Activated effector memory CD4-positive, alpha-beta T cell treated with Interleukin-2 at 50 U/mL for 16 hours (primary cell): ENCODE results near the gene WRAP53.
A peak's percentile ranks its signal among the peaks of the same experiment; 100 is the strongest.
"Not testable (repeated sequence)": the region's sequence is repeated elsewhere in the genome, so short reads cannot be mapped to it uniquely, and the experiment has no call there.

ENCODE experiments used
- DNase-seq: peaks from one replicate; pipeline ENCODE4 v3.0.0-alpha.2; 2020

Gene WRAP53

DNA sequence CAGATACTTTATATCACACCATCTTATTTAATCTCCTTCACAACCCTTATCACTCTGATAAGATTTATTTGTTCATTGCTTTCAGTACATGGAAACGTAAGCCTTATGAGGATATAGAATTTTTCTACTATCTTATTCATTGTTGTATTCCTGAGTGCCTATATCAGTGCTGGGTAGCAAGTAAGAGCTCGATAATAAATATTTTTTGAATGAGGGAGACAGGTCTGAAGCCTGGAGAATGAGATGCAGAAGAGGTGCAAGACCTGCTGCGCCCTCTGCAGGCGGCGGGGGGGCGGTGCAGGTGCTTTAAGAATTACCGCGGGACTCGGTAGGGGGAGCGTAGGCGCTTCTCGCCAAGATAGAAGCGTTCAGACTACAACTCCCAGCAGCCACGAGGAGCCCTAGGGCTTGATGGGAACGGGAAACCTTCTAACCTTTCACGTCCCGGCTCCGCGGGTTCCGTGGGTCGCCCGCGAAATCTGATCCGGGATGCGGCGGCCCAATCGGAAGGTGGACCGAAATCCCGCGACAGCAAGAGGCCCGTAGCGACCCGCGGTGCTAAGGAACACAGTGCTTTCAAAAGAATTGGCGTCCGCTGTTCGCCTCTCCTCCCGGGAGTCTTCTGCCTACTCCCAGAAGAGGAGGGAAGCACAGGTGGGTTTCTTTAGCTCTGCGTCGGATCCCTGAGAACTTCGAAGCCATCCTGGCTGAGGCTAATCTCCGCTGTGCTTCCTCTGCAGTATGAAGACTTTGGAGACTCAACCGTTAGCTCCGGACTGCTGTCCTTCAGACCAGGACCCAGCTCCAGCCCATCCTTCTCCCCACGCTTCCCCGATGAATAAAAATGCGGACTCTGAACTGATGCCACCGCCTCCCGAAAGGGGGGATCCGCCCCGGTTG, at the start of gene WRAP53:
WRAP53 (plus strand) TSS at position 570 of the 900 bp plus-strand sequence; CDS start at position 742, 172 bp downstream.
- DNase-seq: peak; percentile 94

DNA sequence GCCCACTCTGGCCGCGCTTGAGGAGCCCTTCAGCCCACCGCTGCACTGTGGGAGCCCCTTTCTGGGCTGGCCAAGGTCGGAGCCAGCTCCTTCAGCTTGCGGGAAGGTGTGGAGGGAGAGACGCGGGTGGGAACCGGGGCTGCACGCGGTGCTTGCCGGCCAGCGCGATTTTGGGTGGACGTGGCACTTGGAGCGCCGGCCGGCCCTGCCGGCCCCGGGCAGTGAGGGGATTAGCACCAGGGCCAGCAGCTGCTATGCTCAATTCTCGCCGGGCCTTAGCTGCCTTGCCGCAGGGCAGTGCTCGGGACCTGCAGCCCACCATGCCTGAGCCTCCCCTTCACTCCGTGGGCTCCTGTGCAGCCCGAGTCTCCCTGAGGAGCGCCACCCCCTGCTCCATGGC, 47.5 kb upstream of the WRAP53 start:
- DNase-seq: no peak

DNA sequence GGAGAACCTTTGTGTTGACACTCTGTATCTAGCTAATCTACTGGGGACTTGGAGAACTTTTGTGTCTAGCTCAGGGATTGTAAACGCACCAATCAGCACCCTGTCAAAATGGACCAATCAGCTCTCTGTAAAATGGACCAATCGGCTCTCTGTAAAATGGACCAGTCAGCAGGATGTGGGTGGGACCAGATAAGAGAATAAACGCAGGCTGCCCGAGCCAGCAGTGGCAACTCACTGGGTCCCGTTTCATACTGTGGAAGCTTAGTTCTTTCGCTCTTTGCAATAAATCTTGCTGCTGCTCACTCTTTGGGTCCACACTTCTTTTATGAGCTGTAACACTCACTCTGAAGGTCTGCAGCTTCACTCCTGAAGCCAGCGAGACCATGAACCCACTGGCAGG, 46.6 kb upstream of the WRAP53 start:
- not testable (repeated sequence) for DNase-seq

DNA sequence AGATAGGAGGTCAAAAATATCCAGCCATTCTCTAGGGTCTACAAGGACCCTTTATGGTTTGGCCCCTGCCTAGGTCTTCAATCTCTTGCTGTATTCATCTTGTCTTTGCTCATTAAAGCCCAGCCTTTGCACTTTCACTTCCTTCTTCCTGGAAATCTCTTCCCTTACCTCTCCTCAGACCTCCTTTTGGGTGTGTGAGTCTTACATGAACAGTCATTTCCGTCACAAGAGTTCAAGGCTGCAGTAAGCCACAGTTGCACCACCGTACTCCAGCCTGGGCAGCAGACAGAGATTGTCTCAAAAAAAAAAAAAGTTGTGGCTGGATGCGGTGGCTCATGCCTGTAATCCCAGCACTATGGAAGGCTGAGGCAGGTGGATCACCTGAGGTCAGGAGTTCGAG, 43.5 kb upstream of the WRAP53 start:
- no peak for DNase-seq

DNA sequence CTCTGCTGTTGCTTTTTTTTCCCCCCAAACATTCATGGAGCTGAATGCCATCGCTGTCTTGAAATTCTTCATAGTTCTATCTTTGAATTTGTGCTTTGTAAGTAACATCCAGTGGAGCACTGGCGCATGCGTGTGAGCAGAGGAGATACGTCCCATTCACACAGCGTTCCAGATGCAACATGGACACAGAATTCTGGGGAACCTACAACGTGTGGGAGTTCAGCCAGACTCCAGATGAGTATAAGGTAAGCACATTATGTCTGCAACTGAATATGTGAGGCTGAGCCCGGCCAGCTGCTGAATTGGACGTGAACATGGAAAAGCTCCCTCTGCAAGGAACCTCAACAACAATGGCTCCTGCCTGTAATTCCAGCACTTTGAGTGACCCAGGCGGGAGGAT, 41.8 kb upstream of the WRAP53 start:
- no peak for DNase-seq

DNA sequence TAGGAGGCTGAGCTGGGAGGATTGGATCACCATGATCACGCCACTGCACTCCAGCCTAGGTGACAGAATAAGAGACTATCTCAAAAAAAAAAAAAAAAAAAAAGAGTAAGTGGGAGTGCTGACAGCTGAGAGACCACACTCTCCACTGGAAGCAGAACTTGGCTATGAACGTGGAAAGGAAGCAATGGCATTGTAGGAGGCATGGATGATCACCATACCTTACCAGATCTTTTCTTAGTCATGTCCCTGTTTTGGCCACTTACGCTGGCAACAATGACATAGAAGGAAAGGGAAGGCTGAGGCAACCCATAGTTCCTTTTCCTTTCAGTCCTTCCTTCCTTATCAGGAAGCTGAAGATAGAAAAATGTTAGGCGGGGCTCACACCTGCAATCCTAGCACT, 41.3 kb upstream of the WRAP53 start:
- DNase-seq: no peak

DNA sequence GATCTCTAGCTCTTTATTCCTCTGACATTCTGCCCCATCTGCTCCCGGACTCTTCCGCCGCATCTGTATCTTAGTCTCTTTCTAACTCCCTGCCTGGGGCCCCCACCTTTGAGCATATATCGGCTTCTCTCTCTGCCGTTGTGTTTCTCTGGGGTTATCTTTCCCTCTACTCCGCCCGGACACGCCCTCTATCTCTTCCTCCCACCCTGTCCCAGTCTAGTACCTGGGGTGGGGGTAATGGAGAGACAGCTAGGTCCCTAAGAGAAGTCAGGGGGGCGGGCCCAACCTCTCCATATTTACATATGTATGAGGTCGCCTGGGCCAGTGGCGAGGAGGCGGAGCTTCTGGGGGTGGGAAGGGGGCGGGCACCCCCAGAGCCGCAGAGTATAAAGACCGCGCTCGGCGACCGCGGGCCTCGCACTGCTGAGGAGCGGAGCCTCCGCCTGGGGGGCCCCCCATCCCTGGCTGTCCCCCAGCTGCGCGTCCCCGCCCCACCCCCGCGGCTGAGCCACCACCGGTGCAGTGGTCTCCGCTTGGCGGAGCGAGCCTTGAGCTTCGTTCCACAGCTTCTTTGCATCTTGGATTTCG, 37.7 kb upstream of the WRAP53 start, which contains the start of gene ATP1B2:
ATP1B2 (plus strand) TSS at position 418 of the 588 bp plus-strand sequence. CDS start 593 bp downstream, outside the sequence.
- DNase-seq: peak; percentile 57

DNA sequence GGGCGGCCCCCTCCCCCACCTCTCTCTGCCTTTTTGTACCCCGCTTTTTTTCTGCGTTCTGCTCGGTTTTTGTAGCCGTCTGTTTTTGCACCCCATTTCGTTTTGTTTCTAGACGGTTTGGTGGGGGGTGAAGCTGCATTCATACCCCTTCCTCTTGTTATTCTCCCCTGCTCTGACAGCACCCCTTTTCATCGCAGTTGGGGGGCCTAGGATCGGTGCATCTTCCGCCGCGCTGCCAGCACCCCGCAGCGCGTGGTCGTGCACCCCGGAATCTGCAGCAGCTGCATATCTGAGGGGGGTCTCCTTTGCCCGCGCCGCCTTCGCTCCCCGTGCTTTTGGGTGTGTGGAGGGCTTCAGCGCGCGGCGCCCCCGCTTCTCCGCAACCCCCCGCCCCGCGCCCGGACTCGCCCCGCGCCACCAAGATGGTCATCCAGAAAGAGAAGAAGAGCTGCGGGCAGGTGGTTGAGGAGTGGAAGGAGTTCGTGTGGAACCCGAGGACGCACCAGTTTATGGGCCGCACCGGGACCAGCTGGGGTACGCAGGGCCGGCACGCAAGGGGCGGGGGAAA, 37.1 kb upstream of the WRAP53 start:
- no peak for DNase-seq

DNA sequence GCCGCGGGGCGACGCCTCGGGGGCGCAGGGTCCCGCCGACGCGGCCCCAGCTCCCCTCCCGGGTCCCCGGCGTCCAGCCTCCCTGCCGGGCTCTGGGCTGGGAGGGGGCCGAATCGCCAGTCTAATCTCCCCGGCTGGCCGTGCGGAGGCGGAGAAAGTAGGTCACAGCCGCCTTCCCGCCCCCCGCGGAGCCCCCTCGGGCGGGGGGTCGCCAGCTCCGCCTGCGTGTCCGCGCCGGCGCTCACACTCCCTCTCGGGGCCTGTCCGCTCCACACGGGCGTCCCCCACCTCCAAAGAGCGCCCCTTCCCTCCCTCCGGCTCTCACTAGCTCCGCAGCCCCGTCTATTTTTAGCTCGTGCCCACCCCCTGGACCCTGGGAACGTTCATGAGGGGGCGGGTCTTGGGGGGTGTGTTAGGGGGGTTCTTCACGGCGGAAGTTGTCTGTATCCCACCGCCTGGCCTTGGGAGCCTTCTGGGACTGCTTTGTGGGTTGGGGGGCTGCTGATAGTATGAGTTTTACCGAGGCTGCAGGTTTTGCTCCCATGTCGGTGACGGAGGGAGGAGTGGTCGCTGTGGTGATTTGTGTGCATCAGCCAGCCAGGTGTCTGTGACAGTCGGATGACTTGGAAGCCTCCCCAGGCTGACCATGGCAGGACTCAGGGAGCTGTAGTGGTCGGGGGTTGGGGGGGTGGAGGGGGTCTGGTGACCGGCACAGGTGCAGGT, 36.5 kb upstream of the WRAP53 start:
- DNase-seq: no peak

DNA sequence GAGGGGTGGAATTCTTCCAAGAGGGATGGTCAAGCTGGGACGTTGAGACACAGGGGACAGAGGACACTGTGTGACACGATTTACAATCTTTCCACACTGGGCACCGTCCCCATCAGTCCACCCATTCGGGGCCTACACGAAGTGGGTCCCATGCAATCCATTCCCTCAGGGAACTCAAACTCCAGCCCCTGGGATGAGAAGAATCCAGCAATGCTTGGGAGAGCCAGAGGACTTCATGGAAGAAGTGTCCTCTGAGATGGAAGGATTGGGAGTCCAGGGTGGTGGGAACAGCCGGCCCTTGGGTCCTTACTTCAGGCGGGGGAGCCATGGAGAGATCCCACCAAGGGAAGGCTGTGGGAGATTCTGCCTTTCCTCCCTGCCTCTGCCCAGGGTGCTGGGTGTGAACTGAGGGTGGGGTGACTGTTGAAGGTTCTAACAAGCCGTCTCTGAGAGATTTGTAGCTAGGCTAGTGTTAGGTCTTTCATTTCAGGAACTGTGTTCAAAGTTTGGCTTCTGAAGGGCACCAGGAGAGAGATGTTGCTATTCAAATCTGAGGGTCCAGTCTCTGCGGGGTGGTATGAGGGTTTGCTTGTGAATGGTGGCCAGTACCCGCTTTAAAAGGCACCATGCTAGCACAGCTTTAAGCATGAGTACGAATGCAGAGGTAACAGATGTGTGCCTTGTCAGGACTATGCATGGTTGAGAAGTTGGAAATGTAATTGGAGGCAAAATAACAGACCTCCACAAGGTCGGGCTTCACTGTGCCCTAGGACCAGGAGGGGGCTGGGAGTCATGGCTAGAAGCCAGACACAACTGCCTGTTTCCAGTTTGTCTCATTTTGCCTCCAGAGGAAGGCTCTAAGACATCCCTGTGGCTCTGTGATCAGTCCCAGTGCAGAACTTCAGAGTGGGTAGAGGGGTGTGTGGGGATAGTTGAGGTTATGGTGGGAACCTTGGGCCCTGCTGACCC, 35.6 kb upstream of the WRAP53 start:
- DNase-seq: no peak

DNA sequence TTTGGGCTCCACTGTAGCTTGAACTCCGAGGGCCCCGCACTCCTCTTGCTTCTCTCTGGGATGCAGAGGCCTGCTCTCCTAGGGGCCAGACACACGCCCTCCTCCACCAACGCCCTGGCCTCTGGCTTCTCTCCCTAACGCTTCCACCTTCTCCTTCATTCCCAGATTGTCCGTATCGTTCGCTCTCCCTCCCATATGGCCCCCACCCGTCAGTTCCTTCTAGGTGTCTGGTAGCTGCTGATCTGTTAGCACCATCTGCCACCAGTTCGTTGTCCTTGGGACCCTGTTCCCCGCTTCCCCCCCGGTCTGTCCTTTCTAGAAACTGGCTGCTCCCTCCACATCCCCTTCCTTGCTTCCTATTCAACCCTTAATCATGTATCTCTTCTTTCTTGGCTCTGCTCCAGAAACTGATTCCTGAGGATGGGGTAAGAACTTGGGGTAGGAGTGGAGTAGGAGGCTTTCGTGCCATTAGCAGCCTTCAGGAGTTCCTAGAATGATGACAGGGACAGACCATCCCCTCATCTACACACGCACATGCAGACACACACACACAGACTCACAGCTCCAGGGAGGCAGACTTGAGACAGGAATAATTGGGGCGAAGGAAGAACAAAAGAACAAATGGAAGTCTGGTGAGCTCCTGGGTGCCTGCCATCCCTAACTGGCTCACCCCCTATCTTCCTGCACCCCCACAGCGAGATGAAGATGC, 33.3 kb upstream of the WRAP53 start:
- no peak for DNase-seq

DNA sequence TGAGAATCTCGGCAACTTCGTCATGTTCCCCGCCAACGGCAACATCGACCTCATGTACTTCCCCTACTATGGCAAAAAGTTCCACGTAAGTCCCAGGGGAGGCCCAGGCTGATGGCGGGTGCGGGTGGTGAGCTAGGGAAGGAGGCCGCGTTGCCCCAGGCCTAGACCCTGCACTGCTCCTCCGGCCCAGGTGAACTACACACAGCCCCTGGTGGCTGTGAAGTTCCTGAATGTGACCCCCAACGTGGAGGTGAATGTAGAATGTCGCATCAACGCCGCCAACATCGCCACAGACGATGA, 32.8 kb upstream of the WRAP53 start:
- no peak for DNase-seq

DNA sequence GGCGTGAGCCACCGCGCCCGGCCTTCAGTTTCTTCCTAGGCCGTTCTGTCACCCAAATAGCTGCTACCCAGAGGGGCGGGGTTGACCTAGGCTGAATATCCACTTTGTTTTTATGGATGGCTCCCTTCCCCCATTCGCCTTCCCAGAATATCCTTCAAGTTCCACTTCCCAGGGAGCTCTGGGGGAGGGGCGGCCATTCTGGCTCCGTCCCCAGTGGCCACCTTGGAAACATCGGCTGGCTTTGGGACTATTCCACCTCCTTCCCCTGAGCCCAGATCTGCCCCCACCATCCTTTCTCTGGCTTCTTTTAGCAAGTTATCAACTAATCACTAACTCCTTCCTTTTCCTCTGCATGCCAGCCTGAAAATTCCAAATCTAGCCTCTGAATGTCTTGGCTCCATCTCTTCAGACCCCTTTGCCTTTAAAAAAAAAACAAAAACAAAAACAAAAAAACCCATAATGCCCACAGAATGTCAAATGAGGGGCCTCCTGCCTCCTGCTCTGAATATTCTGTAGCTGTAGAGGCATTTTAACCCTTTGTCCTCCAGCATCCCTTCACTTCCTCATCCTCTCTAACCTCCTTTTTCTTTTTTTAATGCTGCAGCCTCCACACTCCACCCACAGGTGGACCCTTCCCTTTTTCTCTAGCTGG, 31.2 kb upstream of the WRAP53 start:
- no peak for DNase-seq

DNA sequence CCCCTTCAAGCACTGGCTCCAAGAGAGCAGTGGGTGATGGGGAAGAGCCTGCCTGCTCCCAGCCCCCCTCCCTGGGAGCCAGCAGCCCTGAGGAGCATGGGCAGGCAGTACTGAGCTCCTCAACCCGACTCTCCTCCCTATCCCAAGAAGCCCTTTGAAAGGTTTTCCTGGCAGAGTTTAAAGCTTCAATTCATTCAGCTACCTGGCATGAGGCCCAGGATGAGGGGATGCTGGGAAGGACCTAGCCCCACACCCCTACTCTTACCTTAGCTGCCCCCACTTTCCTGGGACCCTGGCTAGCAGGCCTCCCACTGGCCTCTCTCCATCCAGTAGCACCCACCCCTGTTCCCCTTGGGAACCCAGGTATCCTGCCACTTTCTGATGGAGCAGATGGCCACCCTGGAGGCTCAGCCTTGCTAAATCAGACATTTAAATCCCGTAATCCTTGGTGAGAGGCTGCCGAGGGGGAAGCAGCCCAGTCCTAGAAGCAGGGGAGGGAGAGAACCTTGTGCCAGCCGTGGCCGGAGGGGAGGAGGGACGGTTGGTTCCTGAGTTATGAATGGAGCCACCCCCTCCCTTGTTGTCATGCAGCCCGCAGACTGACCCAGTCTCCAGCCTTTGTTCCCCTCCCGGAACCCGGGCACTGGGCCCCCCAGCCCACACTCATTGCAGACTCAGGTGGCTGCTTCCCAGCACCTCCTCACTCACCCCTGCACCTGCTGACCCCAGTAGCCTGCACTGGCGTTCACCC, 20.4 kb upstream of the WRAP53 start:
- DNase-seq: no peak

DNA sequence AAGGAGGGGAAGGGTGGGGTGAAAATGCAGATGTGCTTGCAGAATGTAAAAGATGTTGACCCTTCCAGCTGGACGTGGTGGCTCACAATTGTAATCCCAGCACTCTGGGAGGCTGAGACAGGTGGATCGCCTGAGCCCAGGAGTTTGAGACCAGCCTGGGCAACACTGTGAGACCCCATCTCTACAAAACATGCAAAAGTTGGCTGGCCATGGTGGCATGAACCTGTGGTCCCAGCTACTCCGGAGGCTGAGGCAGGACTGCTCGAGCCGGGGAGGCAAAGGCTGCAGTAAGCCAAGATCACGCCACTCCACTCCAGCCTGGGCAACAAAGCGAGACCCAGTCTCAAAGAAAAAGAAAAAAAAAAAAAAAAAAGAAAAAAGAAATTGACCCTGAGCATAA, 19.8 kb upstream of the WRAP53 start:
- DNase-seq: no peak

DNA sequence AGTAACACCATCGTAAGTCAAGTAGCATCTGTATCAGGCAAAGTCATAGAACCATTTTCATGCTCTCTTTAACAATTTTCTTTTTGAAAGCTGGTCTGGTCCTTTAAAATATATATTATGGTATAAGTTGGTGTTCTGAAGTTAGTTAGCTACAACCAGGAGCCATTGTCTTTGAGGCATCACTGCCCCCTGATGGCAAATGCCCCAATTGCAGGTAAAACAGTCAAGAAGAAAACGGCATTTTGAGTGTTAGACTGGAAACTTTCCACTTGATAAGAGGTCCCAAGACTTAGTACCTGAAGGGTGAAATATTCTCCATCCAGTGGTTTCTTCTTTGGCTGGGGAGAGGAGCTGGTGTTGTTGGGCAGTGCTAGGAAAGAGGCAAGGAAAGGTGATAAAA, 15.0 kb upstream of the WRAP53 start:
- no peak for DNase-seq

DNA sequence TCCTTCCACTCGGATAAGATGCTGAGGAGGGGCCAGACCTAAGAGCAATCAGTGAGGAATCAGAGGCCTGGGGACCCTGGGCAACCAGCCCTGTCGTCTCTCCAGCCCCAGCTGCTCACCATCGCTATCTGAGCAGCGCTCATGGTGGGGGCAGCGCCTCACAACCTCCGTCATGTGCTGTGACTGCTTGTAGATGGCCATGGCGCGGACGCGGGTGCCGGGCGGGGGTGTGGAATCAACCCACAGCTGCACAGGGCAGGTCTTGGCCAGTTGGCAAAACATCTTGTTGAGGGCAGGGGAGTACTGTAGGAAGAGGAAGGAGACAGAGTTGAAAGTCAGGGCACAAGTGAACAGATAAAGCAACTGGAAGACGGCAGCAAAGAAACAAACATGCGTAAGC, 13.3 kb upstream of the WRAP53 start:
- DNase-seq: no peak

DNA sequence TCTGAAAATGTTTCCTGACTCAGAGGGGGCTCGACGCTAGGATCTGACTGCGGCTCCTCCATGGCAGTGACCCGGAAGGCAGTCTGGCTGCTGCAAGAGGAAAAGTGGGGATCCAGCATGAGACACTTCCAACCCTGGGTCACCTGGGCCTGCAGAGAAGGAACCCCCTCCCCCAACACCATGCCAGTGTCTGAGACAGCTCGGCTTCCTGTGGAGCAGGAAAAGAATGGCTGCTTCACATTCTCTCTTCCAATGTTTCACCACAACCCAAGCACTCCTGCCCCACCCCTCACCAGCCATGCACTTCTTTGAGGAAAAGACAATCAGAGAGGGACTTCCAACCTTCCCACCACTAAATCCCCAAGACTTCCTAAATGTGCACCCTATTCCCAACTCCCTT, 11.7 kb upstream of the WRAP53 start:
- DNase-seq: no peak

DNA sequence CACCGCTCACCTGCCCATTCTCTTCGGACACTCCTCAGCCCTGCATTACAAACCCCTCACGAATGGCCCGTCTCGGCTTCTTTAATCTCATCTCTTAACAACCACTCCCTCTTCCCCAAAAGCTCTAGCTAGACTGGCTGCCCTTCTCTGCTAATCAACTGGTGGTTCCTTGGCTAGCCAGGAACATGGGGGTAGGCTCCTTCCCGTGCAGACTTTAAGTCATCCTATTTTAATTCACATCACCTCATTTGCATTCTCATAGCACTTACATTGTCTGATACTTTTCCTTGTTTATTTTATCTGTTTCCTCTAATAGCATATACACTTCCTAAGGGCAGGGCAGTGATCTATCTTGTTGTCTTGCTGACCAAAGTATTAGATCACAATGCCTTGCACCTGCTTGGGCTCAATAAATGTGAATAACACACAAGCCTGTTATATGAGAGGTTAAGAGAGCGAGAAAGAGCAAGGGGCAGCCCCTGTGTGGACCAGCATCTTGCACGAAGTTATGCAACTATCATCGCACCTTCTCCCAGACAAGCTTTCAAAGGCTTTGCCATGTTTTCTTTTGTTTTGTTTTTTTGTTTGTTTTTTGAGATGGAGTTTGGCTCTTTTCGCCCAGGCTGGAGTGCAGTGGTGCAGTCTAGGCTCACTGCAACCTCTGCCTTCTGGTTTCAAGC, 10.7 kb upstream of the WRAP53 start:
- DNase-seq: no peak
